ENCODE results near the gene LRCH1. TPM values are rescaled to one million over a fixed set of nuclear protein-coding genes. Genes with fewer than 3 reads are reported as not detected.

Gene LRCH1
- total RNA-seq, 1 experiment from 2014 or later = 11.8 TPM

DNA sequence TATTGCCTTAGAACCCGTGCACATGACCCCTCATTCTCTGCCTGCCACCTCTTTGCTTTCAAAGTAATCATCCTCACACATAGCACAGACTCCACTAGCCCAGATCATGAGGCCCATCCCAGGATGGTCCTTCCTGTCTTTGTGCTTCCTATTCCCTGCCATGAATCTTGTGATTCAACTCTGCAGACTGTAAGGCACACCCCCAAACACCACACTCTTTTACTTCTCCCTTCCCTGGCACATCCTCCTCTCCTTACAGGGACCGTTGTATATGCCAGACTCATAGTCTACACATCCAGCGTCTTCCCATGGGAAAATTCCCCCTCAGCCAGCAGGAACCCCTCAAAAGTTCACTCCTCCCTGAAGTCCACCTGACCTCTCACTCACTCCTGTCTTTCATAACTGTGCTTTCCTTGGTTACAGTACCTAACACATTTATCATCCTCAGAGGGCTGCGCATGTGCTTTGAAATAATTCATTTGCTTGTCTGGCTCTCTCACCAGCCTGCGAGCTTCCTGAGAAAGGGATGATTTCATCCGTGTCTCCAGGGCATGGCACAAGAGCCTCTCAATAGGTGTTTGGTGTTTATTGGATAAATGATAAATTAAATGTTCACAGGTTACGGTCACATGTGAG, 26.8 kb upstream of the LRCH1 start (continued):
- TF ChIP-seq, protein P1, sequence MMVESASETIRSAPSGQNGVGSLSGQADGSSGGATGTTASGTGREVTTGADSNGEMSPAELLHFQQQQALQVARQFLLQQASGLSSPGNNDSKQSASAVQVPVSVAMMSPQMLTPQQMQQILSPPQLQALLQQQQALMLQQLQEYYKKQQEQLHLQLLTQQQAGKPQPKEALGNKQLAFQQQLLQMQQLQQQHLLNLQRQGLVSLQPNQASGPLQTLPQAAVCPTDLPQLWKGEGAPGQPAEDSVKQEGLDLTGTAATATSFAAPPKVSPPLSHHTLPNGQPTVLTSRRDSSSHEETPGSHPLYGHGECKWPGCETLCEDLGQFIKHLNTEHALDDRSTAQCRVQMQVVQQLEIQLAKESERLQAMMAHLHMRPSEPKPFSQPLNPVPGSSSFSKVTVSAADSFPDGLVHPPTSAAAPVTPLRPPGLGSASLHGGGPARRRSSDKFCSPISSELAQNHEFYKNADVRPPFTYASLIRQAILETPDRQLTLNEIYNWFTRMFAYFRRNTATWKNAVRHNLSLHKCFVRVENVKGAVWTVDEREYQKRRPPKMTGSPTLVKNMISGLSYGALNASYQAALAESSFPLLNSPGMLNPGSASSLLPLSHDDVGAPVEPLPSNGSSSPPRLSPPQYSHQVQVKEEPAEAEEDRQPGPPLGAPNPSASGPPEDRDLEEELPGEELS (CRISPR knock-in tag; IDR thresholded peaks at IDR 0.05) = no peak
- TF ChIP-seq IRF2 (CRISPR knock-in tag; IDR thresholded peaks at IDR 0.05; ENCODE audit: borderline replicate concordance, low read depth) (no peak), TEAD4 (CRISPR knock-in tag; IDR thresholded peaks at IDR 0.05) (no peak), JAZF1 (CRISPR knock-in tag; IDR thresholded peaks at IDR 0.05) (no peak), FOXK1 (CRISPR knock-in tag; IDR thresholded peaks at IDR 0.05) (no peak)
- TF ChIP-seq, protein P2, sequence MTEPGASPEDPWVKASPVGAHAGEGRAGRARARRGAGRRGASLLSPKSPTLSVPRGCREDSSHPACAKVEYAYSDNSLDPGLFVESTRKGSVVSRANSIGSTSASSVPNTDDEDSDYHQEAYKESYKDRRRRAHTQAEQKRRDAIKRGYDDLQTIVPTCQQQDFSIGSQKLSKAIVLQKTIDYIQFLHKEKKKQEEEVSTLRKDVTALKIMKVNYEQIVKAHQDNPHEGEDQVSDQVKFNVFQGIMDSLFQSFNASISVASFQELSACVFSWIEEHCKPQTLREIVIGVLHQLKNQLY (CRISPR knock-in tag; IDR thresholded peaks at IDR 0.05) = no peak

DNA sequence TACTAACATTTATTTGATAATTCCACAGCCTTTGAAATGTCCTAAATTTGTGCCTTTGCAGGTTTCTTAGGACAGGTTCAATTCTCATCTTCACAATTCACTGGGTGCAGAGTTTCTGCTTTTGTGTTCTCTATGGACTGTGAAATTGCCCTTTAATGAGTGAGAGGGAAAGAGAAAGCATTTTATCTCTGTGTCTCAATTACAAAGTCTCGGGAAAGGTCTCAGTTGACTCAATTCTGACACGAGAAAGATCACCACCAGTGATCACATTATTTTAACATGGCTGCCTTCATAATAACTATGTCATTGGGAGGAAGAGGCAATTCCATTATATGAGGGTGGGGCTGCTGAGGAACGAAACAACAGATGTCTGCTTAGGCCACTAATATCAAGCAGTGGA, 26.2 kb upstream of the LRCH1 start:
- Mint-ChIP-seq H3K4me1 (0 out of 2 replicates have a peak, but pooled peaks cover 3% of the 10 kb centered on the region), H3K27me3 (ENCODE audit: low read depth) (no peaks in the 10 kb centered on the region), H3K9me3 (peaks cover 8% of the 10 kb centered on the region), H3K36me3 (no peaks in the 10 kb centered on the region), H3K27ac (no peak overlapping the region), H3K4me3 (no peak overlapping the region)
- ATAC-seq (no peak), DNase-seq (ENCODE audit: low spot score) (no peak)
- ChIA-PET POLR2A (no interaction called here), CTCF (no interaction called here)
- TF ChIP-seq SP1 (CRISPR knock-in tag; conservative IDR thresholded peaks at IDR 0.05) (no peak), ZNF423 (CRISPR knock-in tag; IDR thresholded peaks at IDR 0.05) (no peak), GTF2I (CRISPR knock-in tag; conservative IDR thresholded peaks at IDR 0.05) (no peak), RORB (CRISPR knock-in tag; IDR thresholded peaks at IDR 0.05) (no peak), JAZF1 (CRISPR knock-in tag; IDR thresholded peaks at IDR 0.05) (no peak), NR3C1 (CRISPR knock-in tag; conservative IDR thresholded peaks at IDR 0.05; ENCODE audit: low read depth) (no peak), IRF2 (CRISPR knock-in tag; IDR thresholded peaks at IDR 0.05; ENCODE audit: borderline replicate concordance, low read depth) (no peak), ZNF121 (CRISPR knock-in tag; IDR thresholded peaks at IDR 0.05) (no peak), NR1H2 (CRISPR knock-in tag; IDR thresholded peaks at IDR 0.05) (no peak), TEAD1 (CRISPR knock-in tag; IDR thresholded peaks at IDR 0.05) (no peak), NFYB (CRISPR knock-in tag; conservative IDR thresholded peaks at IDR 0.05; ENCODE audit: low read depth) (no peak)
- TF ChIP-seq, protein P1 (CRISPR knock-in tag; IDR thresholded peaks at IDR 0.05) = no peak
- TF ChIP-seq, protein P3, sequence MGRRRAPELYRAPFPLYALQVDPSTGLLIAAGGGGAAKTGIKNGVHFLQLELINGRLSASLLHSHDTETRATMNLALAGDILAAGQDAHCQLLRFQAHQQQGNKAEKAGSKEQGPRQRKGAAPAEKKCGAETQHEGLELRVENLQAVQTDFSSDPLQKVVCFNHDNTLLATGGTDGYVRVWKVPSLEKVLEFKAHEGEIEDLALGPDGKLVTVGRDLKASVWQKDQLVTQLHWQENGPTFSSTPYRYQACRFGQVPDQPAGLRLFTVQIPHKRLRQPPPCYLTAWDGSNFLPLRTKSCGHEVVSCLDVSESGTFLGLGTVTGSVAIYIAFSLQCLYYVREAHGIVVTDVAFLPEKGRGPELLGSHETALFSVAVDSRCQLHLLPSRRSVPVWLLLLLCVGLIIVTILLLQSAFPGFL (CRISPR knock-in tag; IDR thresholded peaks at IDR 0.05; ENCODE audit: borderline replicate concordance) = no peak
- TF ChIP-seq, protein P4, sequence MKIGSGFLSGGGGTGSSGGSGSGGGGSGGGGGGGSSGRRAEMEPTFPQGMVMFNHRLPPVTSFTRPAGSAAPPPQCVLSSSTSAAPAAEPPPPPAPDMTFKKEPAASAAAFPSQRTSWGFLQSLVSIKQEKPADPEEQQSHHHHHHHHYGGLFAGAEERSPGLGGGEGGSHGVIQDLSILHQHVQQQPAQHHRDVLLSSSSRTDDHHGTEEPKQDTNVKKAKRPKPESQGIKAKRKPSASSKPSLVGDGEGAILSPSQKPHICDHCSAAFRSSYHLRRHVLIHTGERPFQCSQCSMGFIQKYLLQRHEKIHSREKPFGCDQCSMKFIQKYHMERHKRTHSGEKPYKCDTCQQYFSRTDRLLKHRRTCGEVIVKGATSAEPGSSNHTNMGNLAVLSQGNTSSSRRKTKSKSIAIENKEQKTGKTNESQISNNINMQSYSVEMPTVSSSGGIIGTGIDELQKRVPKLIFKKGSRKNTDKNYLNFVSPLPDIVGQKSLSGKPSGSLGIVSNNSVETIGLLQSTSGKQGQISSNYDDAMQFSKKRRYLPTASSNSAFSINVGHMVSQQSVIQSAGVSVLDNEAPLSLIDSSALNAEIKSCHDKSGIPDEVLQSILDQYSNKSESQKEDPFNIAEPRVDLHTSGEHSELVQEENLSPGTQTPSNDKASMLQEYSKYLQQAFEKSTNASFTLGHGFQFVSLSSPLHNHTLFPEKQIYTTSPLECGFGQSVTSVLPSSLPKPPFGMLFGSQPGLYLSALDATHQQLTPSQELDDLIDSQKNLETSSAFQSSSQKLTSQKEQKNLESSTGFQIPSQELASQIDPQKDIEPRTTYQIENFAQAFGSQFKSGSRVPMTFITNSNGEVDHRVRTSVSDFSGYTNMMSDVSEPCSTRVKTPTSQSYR (CRISPR knock-in tag; IDR thresholded peaks at IDR 0.05) = no peak
- TF ChIP-seq, protein P5, sequence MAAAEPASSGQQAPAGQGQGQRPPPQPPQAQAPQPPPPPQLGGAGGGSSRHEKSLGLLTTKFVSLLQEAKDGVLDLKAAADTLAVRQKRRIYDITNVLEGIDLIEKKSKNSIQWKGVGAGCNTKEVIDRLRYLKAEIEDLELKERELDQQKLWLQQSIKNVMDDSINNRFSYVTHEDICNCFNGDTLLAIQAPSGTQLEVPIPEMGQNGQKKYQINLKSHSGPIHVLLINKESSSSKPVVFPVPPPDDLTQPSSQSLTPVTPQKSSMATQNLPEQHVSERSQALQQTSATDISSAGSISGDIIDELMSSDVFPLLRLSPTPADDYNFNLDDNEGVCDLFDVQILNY (CRISPR knock-in tag; IDR thresholded peaks at IDR 0.05) = no peak
- TF ChIP-seq, protein P6, sequence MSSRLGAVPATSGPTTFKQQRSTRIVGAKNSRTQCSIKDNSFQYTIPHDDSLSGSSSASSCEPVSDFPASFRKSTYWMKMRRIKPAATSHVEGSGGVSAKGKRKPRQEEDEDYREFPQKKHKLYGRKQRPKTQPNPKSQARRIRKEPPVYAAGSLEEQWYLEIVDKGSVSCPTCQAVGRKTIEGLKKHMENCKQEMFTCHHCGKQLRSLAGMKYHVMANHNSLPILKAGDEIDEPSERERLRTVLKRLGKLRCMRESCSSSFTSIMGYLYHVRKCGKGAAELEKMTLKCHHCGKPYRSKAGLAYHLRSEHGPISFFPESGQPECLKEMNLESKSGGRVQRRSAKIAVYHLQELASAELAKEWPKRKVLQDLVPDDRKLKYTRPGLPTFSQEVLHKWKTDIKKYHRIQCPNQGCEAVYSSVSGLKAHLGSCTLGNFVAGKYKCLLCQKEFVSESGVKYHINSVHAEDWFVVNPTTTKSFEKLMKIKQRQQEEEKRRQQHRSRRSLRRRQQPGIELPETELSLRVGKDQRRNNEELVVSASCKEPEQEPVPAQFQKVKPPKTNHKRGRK (CRISPR knock-in tag; IDR thresholded peaks at IDR 0.05; ENCODE audit: borderline replicate concordance) = no peak
- TF ChIP-seq, protein P7, sequence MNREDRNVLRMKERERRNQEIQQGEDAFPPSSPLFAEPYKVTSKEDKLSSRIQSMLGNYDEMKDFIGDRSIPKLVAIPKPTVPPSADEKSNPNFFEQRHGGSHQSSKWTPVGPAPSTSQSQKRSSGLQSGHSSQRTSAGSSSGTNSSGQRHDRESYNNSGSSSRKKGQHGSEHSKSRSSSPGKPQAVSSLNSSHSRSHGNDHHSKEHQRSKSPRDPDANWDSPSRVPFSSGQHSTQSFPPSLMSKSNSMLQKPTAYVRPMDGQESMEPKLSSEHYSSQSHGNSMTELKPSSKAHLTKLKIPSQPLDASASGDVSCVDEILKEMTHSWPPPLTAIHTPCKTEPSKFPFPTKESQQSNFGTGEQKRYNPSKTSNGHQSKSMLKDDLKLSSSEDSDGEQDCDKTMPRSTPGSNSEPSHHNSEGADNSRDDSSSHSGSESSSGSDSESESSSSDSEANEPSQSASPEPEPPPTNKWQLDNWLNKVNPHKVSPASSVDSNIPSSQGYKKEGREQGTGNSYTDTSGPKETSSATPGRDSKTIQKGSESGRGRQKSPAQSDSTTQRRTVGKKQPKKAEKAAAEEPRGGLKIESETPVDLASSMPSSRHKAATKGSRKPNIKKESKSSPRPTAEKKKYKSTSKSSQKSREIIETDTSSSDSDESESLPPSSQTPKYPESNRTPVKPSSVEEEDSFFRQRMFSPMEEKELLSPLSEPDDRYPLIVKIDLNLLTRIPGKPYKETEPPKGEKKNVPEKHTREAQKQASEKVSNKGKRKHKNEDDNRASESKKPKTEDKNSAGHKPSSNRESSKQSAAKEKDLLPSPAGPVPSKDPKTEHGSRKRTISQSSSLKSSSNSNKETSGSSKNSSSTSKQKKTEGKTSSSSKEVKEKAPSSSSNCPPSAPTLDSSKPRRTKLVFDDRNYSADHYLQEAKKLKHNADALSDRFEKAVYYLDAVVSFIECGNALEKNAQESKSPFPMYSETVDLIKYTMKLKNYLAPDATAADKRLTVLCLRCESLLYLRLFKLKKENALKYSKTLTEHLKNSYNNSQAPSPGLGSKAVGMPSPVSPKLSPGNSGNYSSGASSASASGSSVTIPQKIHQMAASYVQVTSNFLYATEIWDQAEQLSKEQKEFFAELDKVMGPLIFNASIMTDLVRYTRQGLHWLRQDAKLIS (CRISPR knock-in tag; IDR thresholded peaks at IDR 0.05; ENCODE audit: borderline replicate concordance) = no peak
